DOHH2 (cell line): ENCODE data around the gene TLR9.

Experiments used
- H3F3A ChIP-seq: fragments of 200-600 bp; sonication (generic), shearing (Covaris generic); 2 replicates; pipeline ENCODE4 v1.6.0; 2016; ENCODE audit warnings: antibody characterized with exemption, mild to moderate bottlenecking; ENCODE audit not compliant: control insufficient read depth, insufficient read depth
- H3K27ac ChIP-seq: fragments of 200-600 bp; sonication (generic); 2 replicates; pipeline ENCODE4 v1.5.1; 2014; ENCODE audit warnings: low read depth, mild to moderate bottlenecking, low read length, moderate library complexity
- H3K27me3 ChIP-seq: fragments of 200-600 bp; sonication (generic); 2 replicates; pipeline ENCODE4 v1.6.1; 2014; ENCODE audit warnings: mild to moderate bottlenecking, low read length, mixed read lengths; ENCODE audit not compliant: control insufficient read depth
- H3K36me3 ChIP-seq: fragments of 200-600 bp; sonication (generic); 2 replicates; pipeline ENCODE4 v1.6.1; 2014; ENCODE audit warnings: mild to moderate bottlenecking, low read length, moderate library complexity, mixed read lengths; ENCODE audit not compliant: control insufficient read depth
- H3K4me1 ChIP-seq: fragments of 200-600 bp; sonication (generic); 2 replicates; pipeline ENCODE4 v1.6.1; 2014; ENCODE audit warnings: mild to moderate bottlenecking, low read length, mixed read lengths; ENCODE audit not compliant: control insufficient read depth
- H3K4me2 ChIP-seq: fragments of 200-600 bp; sonication (generic); 2 replicates; pipeline ENCODE4 v1.6.0; 2014; ENCODE audit warnings: mild to moderate bottlenecking, low read length, moderate library complexity
- H3K4me3 ChIP-seq: fragments of 200-600 bp; sonication (generic); 2 replicates; pipeline ENCODE4 v1.5.1; 2014; ENCODE audit warnings: mild to moderate bottlenecking, low read length, mixed read lengths
- H3K79me2 ChIP-seq: fragments of 200-600 bp; sonication (generic); 2 replicates; pipeline ENCODE4 v1.6.1; 2014; ENCODE audit warnings: mild to moderate bottlenecking, low read length, mixed read lengths; ENCODE audit not compliant: control insufficient read depth
- H3K9me2 ChIP-seq: fragments of 200-600 bp; sonication (generic); replicated peaks from 2 replicates; pipeline ENCODE4 v1.6.1; 2014; ENCODE audit warnings: mild to moderate bottlenecking, low read length, mixed read lengths; ENCODE audit not compliant: control insufficient read depth
- H3K9me3 ChIP-seq: fragments of 200-600 bp; sonication (generic); 2 replicates; pipeline ENCODE4 v1.6.1; 2014; ENCODE audit warnings: antibody characterized with exemption, low read length, mixed read lengths; ENCODE audit not compliant: control insufficient read depth, insufficient read depth
- H4K20me1 ChIP-seq: fragments of 200-600 bp; sonication (generic); 2 replicates; pipeline ENCODE4 v1.6.0; 2014; ENCODE audit warnings: low read depth, mild to moderate bottlenecking, antibody characterized with exemption, low read length, moderate library complexity; ENCODE audit not compliant: control insufficient read depth, insufficient read depth
- CTCF ChIP-seq: fragments of 200-600 bp; sonication (generic); IDR thresholded peaks from one replicate; pipeline ENCODE4 v1.5.1; 2014; ENCODE audit warnings: antibody characterized with exemption, mild to moderate bottlenecking, low read depth, low read length; ENCODE audit not compliant: poor library complexity, severe bottlenecking
- EZH2phosphoT487 ChIP-seq: fragments of 200-600 bp; sonication (generic); IDR thresholded peaks from 2 replicates; pipeline ENCODE4 v1.6.1; 2017; ENCODE audit warnings: borderline replicate concordance, mild to moderate bottlenecking, antibody characterized with exemption, low read length, moderate library complexity, mixed read lengths

The TLR9 gene

GRCh38 chr3:52205727-52206372 lies 19.6 kb downstream of the TLR9 start:
- Histone ChIP-seq H3K4me1 (peaks cover 20% of the 10 kb centered on the region), H3K27ac (no peak overlapping the region), H4K20me1 (no peaks in the 10 kb centered on the region), H3K4me2 (no peak overlapping the region), H3K27me3 (no peaks in the 10 kb centered on the region), H3F3A (no peaks in the 10 kb centered on the region), H3K36me3 (peaks cover 93% of the 10 kb centered on the region), H3K9me3 (no peaks in the 10 kb centered on the region), H3K9me2 (no peaks in the 10 kb centered on the region), H3K79me2 (no peaks in the 10 kb centered on the region), H3K4me3 (no peak overlapping the region)
- no peak for TF ChIP-seq EZH2phosphoT487
- TF ChIP-seq CTCF: no peak

- TF ChIP-seq CTCF: no peak
- no peak for TF ChIP-seq EZH2phosphoT487
- H3K9me2 ChIP-seq: no peaks in the 10 kb centered on the region
- peaks cover under 1% of the 10 kb centered on the region; the same call in 1 of the 2 replicates for H3K79me2 ChIP-seq
- no peak overlapping the region for H3K27ac ChIP-seq
- no peak overlapping the region for H3K4me3 ChIP-seq
- no peak overlapping the region for H3K4me2 ChIP-seq
- no peaks in the 10 kb centered on the region for H3F3A ChIP-seq
- peaks cover 92% of the 10 kb centered on the region for H3K36me3 ChIP-seq
- H4K20me1 ChIP-seq: no peaks in the 10 kb centered on the region
- H3K9me3 ChIP-seq: no peaks in the 10 kb centered on the region
- peaks cover 23% of the 10 kb centered on the region for H3K4me1 ChIP-seq
- H3K27me3 ChIP-seq: no peaks in the 10 kb centered on the region
These were observed 20.9 kb downstream of the TLR9 start for GRCh38 chr3:52204337-52205073.

GRCh38 chr3:52203701-52204100 lies 21.7 kb downstream of the TLR9 start:
- Histone ChIP-seq H3K4me3 (no peak overlapping the region), H3K9me2 (no peaks in the 10 kb centered on the region), H3K9me3 (no peaks in the 10 kb centered on the region), H3K36me3 (peaks cover 92% of the 10 kb centered on the region), H3K27ac (no peak overlapping the region), H4K20me1 (no peaks in the 10 kb centered on the region; the same call in 1 of the 2 replicates), H3K4me2 (no peak overlapping the region), H3K4me1 (peaks cover 31% of the 10 kb centered on the region), H3K79me2 (peaks cover 8% of the 10 kb centered on the region), H3F3A (no peaks in the 10 kb centered on the region), H3K27me3 (no peaks in the 10 kb centered on the region)
- TF ChIP-seq EZH2phosphoT487 (no peak), CTCF (no peak)
